GM18502 (cell line): ENCODE measurements around the gene SLC12A9.
"Not testable (repeated sequence)": the region's sequence is repeated elsewhere in the genome, so short reads cannot be mapped to it uniquely, and the experiment has no call there.

Source experiments
- ATAC-seq: cut with Tn5 transposase; IDR thresholded peaks from one replicate; pipeline ENCODE4 v1.9.1; 2021; ENCODE audit warnings: mild to moderate bottlenecking; ENCODE audit not compliant: unreplicated experiment, poor library complexity

The SLC12A9 gene, protein sequence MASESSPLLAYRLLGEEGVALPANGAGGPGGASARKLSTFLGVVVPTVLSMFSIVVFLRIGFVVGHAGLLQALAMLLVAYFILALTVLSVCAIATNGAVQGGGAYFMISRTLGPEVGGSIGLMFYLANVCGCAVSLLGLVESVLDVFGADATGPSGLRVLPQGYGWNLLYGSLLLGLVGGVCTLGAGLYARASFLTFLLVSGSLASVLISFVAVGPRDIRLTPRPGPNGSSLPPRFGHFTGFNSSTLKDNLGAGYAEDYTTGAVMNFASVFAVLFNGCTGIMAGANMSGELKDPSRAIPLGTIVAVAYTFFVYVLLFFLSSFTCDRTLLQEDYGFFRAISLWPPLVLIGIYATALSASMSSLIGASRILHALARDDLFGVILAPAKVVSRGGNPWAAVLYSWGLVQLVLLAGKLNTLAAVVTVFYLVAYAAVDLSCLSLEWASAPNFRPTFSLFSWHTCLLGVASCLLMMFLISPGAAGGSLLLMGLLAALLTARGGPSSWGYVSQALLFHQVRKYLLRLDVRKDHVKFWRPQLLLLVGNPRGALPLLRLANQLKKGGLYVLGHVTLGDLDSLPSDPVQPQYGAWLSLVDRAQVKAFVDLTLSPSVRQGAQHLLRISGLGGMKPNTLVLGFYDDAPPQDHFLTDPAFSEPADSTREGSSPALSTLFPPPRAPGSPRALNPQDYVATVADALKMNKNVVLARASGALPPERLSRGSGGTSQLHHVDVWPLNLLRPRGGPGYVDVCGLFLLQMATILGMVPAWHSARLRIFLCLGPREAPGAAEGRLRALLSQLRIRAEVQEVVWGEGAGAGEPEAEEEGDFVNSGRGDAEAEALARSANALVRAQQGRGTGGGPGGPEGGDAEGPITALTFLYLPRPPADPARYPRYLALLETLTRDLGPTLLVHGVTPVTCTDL

GRCh38 chr7:100852048-100852872, at the start of gene SLC12A9:
Gene SLC12A9 (plus strand): TSS chr7:100852713. CDS start chr7:100854198, 1,485 bp downstream.
- ATAC-seq, result peak; percentile 93

- no peak for ATAC-seq
These were observed 49.6 kb upstream of the SLC12A9 start for GRCh38 chr7:100802951-100803350.

GRCh38 chr7:100803398-100804161, 48.9 kb upstream of the SLC12A9 start:
- ATAC-seq, result peak; percentile 97

DNA sequence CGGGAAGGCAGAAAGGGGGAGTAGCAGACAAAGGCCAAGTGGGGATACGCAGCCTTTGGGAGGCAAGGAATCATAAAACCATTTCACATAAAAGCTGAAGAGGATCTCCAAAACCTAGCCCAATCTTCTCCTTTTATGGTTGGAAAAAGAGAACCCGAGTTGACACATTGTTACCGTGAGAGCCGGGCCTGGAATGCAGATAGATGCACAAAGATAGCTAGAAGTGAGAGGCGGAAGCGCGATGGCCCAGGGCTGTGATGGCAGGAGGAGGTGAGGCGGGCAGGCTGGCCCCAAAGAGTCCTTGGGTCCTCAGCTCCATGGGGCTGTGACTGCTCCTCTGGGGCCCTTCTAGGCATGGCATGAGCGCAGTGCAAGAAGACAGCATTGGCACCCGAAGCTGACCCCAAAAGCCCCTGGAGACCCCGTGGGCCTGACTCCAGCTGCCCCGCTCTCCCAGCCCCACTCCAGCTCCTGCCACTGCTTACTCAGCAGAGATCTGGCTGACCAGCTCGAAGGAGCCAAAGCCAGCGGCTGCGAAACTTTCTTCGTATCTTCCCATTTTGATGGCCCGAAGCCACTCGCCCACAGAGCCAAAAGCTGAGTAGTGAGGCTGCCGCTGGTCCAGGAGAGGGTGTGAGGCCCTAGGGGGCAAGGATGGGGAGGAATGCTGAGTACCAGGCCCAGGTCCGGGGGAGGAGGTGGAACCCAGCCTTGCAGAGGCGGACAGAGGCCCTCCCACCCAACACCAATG, 47.7 kb upstream of the SLC12A9 start:
- ATAC-seq, result no peak

DNA sequence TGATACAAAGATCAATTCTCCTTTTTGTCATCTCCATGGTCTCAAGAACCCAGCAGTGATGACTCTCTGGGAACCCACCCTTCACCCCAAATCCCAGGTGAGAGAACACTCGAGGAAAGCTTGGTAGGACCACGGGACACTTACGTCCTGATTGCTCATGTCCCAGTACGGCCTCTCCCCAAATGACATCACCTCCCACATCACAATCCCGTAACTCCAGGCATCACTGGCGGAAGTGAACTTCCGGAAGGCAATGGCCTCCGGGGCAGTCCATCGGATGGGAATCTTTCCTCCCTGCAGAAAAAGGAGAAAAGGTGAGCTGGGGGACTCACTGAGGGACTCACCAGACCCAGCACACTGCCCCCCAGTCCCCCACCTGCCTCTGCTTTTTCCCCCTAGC, 46.2 kb upstream of the SLC12A9 start:
- ATAC-seq, result no peak

- not testable (repeated sequence) for ATAC-seq
These were observed 45.6 kb upstream of the SLC12A9 start for GRCh38 chr7:100806883-100807282.

DNA sequence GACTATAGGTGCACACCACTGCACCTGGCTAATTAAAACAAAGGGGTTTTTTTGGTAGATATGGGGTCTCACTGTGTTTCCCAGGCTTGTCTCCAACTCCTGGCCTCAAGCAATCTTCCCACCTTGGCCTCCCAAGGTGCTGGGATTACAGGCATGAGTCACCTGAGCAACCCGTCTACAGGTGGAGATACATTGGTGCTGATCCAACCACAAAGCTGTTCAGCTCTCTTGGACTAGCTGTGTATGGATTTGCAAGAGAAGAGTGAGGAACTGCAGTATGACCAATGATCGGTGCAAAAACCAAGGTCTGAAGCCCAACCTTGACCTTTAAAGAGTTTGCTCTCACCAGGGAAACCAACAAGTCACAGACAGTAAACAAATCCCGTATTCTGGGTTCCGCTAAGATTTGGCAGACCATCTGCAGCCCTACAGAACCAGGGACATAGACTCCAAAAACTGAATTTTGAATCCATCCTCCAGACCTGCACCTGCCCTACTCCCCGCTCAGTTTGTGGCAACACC, 44.1 kb upstream of the SLC12A9 start:
- no peak for ATAC-seq

- ATAC-seq, result no peak
These were observed 41.0 kb upstream of the SLC12A9 start for GRCh38 chr7:100811480-100811879.

DNA sequence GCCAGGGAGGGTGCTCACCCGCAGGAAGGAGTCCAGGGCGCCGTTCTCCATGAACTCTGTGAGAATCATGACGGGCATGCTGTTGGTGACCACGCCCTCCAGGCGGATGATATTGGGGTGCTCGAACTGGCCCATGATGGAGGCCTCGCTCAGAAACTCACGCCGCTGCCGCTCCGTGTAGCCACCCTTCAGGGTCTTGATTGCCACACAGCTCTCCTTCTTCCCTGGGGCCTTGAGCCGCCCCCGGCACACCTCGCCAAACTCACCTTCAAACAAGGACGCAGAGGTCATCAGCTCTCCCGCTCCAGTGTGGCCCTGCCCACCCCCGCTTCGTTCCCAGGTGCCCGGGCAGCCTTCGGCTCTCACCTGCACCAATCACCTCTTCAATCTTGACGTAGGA, 39.8 kb upstream of the SLC12A9 start:
- no peak for ATAC-seq

GRCh38 chr7:100816515-100816914, 36.0 kb upstream of the SLC12A9 start:
- ATAC-seq, result not testable (repeated sequence)

GRCh38 chr7:100817097-100817496, 35.4 kb upstream of the SLC12A9 start:
- no peak for ATAC-seq

- ATAC-seq, result no peak
These were observed 34.1 kb upstream of the SLC12A9 start for GRCh38 chr7:100818366-100818765.

DNA sequence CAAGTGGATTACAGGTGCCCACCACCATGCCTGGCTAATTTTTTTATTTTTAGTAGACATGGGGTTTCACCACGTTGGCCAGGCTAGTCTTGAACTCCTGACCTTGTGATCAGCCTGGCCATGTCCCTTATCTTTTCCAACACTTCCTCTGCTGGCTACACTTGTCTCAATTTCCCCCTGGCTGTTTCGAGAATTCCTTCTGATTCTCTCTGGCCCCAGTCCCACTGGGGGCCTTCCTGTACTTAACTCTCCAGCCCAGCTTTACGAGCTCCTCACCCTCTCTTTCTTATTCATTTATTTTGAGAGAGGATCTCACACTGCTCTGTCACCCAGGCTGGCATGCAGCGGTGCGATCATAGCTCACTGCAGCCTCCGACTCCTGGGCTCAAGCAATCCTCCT, 33.7 kb upstream of the SLC12A9 start:
- no peak for ATAC-seq

DNA sequence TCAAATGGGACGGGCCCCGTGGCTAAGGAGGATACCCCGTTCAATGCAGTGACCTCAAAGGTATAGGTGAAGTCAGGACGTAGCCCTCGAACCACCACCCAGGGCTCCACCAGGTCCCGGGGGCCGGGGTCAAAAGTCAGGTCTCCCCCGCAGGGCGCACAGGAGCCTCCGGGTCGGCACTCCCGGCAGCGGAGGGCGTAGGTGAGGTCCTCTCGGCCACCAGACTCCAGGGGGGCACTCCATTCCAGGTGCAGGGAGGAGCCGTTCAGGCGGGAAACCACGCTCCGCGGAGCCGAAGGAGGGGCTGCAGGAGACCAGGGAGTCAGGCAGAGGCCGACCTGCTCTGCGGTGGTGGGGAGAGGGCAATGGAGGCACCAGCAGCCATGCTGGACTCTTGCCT, 32.9 kb upstream of the SLC12A9 start:
- no peak for ATAC-seq

- ATAC-seq, result no peak
These were observed 30.0 kb upstream of the SLC12A9 start for GRCh38 chr7:100822236-100823139.

GRCh38 chr7:100823140-100823525, 29.4 kb upstream of the SLC12A9 start:
- ATAC-seq, result no peak

DNA sequence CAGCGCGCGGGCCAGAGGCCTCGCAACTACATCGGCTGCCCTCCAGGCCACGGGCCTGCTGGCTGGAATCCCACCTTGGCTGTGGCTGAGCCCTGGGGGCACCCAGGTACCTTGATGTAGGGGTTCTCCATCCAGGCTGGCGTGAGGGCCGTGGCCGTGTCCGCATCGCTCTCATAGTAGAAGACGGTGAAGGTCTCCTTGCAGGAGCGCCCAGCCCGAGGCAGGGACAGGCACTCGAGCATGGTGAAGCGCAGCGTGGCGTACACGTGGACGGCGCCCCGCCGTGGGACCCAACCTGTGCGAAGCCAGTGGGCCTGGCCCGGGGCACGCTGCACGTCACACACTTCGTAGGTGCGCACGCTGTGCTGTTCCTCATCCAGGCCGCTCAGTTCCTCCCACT, 29.0 kb upstream of the SLC12A9 start:
- no peak for ATAC-seq
